Activated T-helper 9 cell treated with anti-CD3 and anti-CD28 coated beads, Interleukin-2, amount 50 U/mL, for 16 hours (primary cell): ENCODE measurements around the gene MAGI1.

Source experiments
- DNase-seq: peaks from one replicate; pipeline ENCODE4 v3.0.0-alpha.2; 2020; ENCODE audit warnings: low read depth

Gene MAGI1

DNA sequence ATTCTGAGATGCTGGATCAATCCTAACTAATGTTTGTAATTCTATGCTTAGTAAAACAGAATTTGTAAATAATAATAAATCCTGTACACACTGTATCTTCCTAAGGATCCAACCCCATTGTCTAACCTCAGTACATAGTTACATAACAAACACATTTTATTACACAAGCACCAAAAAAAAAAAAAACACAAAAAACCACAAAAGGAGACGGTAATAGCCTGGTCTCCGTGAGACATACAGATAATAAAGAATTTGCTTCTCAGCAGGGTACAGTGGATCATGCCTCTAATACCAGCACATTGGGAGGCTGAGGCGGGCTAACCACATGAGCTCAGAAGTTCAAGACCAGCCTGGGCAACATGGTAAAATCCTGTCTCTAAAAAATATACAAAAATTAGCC is 558.7 kb downstream of the MAGI1 start:
- DNase-seq: no peak

DNA sequence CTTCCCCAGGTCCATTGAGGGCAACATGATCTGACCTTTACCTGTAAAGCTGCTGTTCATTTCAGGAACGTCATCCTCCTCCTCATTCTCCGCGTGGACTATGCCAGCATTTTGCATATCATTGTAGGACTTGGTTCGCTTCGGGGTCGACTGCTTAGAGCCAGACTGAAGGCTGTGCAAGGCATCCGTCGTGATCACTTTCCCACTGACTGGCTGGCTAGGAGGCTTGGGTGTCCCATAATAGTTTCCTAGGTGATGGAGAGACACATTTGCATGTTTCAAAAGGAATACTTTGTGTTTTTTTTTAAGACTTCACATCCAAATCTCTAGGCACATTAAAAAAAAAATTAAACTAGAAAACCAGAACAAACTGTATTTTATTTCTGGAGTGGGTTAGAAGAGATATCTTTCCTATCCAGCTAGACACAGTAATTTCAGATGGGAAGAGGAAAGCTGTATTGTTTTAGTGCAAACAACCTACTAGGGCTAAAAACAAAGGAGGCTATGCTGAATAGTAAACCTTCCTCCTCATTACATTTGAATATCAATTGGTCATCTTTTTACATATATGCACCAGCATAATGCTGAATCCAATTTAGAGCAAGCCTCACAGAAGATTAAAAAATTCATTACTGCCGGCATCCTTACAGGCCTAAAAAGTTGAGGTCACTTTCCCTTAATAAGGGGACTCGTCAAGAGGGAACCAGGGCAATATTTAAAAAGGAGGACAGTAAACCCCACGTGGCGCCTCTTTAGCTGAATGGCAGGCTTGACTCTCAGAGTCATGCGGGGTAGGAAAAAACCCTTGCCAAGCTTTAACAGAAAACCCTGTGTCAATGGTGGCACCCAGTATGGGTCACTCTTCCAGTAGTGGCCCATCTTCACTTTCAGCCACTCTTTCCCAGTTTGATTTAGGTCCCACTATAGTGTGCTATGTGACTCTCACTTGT is 559.9 kb downstream of the MAGI1 start:
- DNase-seq: no peak

DNA sequence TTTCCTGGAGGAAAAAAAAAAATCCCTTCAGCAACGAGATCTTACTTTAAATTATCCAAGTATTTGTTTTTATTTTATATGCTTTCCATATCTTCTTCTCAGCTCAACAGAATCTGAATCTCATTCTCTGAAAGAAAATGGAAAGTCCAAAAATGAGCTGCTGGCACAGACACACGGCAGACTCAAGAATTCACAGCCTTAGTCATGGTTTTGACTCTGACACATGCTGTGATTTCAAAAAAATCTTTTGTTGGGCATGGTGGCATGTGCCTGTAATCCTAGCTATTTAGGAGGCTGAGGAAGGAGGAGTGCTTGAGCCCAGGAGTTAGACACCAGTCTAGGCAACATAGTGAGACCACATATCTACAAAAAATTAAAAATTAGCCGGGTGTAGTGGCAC is 565.0 kb downstream of the MAGI1 start:
- DNase-seq: no peak

DNA sequence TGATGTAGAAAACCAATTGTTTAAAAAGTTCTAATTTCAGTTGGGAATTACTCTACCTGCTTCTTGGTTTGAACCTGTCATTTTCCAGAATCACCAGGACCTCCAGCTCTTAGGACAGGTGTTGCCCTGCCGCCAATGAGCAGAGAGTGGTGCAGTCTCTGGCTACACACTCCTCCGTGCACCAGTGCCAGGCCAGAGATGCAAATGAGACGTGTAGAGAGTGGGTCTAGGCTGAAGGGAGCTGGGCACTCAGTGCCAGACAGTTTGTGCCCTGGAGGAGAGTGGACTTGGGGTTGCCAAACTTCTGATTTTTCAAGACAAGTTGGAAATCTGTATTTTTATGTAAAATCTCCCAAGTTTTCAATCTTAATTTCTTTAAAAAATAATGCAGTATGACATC is 566.2 kb downstream of the MAGI1 start:
- DNase-seq: no peak

DNA sequence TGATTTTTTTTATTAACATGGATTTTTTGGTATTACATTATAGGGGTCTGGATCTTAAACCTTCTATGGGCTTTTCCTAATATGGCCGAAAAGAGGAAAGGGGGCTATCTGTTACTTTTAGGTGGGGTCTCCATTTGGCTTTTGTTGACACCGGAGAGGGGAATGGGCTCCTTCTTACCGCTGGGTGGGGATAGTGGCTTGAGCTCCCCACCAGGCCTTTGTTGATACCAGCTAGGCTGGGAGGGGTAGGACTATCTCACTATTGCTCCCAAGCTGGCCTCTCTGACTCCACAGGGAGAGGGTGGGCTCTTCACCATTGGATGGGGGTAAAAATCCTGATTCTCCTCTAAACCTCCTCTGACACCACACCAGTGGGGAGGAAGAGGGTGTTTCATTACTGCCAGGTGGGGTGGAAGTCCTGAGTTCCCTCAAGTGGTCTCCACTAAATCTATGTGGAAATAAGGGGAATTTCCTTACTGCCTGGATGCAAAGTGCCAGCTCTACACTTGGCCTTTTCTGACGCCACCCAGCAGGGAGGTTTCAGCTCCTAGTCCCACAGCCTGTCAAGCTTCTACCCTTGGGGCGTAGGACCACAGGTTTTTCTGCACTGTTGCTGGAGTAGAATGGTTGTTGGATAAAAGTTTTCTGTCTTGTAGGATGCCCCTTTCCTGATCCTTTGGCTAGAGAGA is 572.3 kb downstream of the MAGI1 start:
- DNase-seq: no peak

DNA sequence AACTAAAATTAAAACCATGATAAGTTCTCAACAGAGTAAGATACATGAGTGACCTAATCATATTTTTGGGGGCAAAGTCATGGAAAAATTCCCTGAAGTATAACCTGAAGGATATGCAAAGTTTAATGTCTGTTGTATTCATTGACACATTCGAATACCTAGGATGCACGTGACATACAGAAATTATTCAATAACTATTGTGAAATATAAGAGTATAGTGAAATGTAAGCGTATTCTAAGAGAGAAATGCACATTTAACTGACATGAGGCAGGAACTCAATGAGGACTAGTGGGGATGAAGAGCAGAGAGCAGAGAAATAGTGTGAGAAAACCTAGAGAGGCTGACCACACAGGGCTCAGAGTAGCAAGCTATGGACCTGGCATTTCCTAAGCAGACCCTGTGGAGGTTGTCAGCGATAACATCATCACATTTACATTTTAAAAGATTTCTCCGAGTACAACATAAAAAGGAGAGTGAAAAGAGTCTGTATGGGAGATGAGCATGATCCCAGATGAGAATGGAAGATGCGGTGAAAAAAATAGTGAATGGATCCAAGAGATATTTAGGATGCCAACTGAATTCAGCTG is 588.8 kb downstream of the MAGI1 start:
- DNase-seq: no peak

DNA sequence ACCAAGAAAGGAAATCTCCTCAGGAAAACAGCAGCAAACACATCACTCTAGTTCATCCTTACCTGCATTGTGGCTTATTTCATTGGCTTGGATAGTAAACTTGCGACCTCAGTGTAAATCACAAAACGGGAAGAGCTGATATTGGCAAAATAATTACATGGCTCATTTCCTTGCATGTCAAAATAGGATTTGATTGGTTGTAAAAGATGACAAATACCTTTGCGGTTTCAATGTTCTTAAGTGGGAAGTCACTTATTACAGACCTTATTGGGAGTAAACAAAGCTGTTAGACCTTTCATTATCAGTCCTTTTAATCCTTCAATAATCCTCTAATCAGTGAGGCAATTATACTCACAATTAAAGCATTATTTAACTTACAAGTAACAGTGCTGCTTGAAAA is 590.6 kb downstream of the MAGI1 start:
- no peak for DNase-seq

DNA sequence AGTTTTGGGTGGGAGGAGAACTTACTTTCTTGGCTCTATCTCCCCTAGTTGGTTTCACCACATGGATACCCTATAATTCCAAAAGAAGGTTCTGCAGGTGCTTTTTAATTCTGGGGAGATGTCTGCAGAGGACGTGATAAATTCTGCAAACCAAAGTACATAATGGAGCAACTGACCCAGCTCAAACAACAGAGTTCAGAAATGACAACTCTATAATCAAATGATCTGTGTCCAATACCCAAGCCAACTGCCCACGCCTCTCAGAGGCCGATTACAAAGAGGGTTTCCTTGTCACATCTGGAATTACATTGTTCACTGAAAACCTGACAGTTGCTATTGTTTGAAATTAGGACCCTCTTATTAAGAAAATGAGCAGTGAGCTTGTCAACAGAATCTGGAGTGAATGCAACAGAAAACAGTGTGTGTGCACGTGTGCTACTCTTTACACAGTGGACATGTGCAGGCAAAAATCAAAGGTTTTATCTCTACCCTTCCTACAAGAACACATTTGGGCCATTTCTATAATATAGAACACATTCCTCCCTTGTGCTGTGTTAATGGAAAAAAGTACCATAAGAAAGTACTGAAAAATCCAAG is 593.0 kb downstream of the MAGI1 start:
- no peak for DNase-seq

DNA sequence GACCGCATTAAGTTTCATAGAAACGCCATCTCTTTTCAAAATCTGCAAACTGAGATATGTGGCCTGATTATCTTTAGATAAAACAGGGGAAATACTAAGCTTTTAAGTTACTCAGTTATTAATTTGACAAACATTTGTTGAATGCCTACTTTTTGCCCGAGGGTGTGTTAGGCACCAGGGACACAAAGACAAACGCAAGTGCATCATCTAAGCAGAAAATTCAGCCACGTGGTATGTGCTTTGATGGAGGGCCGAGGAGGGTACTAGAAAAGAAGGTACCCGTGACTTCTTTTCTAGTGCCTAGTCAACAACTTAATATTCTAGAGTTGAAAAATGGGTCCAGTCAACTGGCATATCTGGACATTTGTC is 594.3 kb downstream of the MAGI1 start:
- DNase-seq: no peak

DNA sequence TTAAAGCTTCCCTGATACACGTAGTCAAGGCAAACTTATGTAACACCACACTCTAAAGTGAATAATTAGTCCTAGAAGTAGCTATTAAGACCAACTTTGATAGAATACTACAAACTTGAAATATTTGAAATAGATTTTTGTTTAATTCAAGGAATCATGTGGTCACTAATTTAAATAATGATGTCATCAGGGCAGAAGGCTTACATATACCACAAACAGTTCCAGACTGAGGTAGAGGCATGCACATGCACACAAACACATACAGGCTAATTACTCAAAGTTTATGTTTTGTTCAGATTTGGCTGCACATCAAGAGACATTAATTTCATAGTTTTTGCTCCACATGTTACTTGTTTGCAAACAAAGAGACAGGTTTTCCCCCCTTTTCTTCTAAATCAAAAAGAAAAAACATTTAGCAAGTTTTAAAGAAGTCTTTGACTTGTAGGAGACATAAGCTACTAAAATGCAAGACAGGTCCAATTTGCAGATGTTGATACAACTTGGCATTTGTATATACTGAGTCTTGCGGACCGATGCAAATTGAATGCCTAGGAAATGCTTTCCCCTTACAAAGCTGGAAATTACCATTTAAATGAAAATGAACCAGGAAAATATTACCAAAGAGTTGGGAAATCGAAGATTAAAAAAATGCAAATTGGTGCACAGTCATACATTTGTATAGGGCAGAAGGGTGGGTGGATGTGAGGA is 594.8 kb downstream of the MAGI1 start:
- DNase-seq: no peak

DNA sequence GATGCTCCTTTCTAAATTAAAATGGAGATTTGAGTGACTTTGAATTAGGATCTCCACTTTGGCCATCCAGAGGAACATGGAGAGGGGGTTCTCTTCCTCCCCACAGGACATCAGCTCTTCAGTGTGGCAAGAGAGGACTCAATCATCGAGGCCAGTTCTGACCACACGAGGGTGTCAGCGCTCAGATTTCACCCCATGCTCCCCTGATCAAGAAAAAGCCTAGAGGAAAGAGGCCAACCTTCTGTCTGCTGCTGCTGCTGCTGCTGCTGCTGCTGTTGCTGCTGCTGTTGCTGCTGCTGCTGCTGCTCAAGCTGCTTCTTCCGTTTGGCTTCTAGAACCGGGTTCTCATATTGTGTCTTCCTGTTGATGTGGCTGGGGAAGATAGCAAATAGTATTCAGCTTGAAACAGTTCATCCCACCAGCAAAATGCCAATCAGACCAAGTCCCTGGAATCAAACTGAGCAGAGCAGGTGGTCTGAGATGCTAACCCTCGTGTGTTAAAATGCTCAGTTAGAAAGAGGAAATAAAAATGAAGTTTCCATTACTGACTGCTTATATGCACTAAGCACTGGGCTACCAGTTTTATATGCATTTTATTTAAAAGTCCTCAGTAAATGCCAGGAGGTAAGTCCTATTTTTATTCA is 599.0 kb downstream of the MAGI1 start:
- DNase-seq: no peak

DNA sequence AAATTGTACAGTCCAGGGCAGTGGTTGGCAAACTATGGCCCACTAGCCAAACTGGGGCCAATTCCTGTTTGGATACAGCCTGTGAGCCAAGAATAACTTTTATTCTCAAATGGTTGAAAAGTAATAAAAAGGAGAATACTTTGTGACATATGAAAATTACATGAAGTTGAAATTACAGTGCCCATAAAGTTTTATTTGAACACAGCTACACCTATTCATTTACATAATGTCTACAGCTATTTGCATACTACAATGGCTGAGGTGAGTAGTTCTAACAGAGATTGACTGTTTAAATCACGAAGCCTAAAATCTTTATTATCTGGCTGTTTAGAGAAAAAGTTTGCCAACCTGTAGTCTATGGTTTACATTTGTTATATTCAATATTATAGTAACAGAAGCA is 600.1 kb downstream of the MAGI1 start:
- no peak for DNase-seq

DNA sequence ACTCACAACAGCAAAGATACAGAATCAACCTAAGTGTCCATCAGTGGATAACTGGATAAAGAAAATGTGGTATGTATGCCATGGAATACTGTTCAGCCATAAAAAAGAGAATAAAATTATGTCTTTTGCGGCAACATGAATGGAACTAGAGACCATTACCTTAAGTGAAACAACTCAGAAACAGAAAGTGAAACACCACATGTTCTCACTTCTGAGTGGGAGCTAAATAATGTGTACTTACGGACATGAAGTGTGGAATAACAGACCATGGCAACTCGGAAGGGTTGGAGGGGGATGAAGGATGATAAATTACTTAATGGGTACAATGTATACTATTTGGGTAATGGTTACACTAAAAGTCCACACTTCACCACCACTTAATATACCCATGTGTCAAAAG is 600.6 kb downstream of the MAGI1 start:
- DNase-seq: no peak

DNA sequence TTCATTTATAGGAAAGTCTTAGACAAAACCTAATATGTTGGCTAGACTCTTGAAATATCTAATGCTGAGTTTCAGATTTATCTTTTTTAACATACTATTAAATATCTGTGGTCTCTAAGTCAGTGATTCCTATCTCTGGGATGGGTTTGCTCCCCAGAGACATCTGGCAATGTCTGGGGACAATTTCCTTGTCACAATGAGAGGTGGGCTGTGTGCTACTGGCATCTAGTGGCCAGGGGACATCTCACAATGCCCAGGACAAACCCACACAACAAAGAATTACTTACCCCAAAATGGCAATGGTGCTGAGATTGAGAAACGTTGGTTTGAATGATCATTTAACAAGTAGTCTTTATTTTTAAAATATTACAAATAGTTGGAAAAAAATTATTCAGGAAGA is 602.1 kb downstream of the MAGI1 start:
- no peak for DNase-seq

DNA sequence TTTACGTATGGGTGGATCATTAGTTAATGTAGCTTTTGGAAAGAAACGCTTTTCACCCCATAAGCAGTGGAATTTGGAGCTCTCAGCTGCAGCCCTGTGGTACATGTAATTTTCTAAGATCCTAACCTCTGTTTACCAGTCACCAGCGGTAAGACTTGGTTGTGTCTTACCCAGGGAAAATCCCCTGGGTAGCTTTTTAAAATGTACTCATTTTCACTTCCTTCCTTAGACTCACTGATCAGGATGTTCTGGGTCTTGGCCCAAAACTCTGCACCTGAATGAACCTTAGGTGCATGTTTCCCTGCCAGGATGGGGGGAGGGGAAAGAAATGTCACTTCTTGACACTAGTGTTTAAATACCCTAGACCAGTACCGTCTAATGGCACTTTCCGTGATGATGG is 605.2 kb downstream of the MAGI1 start:
- no peak for DNase-seq

DNA sequence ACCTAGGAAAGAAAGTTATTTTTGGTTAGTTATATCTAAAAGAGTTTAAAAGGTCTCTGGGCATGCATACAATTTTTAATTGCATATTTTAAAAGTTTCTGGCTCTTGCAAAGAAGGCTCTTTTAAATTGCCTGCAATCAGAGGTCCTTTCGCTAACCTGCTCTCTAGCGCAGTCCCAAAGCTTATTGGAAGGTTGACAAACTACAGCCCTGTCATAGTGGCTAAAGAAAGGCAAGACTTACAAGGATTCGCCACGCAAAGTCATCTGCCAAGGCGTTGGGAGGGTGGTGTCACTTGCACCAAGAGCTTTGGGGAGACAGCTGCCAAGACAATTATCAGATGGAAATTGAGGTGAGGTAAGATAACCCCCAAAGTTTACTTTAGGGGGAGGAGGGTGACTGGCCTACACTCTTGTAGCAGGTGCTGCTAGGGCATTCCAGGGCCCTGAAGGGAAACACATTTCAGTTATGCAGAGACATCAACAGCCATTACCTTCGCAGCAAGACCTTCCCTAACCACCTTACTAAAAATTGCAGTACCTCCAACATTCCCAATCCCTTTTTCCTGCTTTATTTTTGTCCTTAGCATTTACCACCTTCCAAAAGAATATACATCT is 606.2 kb downstream of the MAGI1 start:
- no peak for DNase-seq

DNA sequence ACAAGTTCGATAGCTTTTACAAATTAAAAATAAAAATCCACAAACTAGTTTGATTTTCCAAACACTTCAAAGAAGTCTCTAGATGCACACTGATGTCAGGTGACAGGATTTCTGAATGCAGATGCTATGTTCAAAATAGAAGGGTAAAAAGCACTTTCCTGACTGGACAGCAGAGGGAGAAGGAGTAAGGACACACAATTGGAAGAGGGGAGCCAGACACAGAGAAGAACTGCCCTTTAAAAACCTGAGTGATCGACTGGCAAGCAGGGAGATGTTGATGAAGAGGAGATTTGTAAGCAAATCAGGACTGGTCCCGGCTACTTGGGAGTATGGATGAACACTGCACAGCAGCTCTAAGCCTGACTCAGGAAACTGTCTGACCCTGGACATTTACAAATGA is 612.8 kb downstream of the MAGI1 start:
- no peak for DNase-seq

DNA sequence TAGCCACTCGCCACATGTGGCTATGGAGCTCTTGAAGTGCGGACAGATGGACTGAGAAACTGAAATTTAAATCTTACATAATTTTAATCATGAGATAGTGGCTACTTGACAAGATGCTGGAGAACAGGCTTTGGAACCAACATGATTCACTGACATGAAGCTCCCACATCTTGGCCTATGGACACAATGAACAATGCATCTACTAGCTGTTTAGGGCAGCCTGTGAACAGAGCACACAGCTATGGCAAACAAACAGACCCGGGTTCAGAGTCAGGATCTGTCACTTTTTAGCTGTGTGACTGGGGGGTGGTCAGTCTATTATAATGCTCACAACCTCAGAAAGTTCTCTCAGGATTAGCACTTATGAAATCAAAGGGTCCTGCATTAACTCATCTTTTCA is 616.6 kb downstream of the MAGI1 start:
- no peak for DNase-seq

DNA sequence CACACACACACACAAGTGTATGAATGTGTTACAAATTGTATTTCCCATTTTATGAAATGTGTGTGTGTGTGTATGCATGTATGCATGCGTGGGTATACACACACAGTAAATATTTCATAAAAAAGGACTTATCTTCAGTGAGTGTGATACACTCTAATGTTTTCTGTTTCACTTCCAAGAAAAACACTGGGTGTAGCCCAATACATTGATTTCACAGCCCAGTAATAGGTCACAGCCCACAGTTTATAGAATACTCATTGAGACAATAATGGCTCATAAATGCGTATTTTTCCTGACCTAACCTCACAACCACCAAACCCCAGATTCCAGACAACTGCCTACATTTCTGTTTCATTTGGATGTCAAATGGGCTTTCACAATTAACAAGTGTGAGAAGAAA is 619.5 kb downstream of the MAGI1 start:
- DNase-seq: no peak

DNA sequence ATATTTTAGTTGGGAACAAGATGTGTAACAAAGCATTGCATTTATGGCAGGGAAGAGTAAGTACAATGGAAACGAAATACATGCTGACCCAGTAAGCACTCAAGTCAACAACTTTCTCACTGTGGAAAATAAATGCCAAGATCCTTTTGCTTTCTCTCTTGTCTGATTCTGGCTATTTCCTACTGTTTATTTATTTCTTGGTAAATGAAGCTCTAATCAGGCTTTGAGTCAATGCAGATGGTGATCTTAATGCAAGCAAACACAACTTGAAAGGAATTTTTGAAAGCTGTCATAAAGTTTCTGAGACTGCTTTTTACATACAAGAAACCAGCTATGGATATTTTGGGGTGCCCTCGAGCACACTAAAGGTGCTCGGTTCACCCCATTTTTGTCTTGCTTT is 624.8 kb downstream of the MAGI1 start:
- no peak for DNase-seq

DNA sequence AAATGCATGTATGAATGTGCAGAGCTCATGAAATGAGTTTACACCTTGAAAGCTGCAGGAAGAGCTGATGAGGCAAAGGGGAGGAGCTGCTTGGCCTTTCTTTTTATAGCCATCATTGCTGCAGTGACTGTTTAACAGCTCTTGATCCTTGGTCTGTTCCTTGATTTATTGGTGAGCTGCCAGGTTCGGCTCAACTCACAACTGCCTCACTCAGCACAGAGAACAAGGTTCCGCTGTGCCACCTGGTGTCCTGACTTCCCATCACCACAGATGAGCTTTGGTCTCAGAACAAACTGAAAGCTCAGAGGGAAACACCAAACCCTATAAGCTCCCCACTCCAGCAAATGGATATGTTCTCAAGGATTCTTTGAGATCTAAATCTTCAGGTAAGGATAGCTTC is 626.1 kb downstream of the MAGI1 start:
- DNase-seq: no peak
